NCI-H1048 (cell line): ENCODE measurements around the gene SLC35C1.

Experiments
- DNase-seq: peaks from one replicate; lab custom pipeline; 2025; lab: John Stamatoyannopoulos, UW

Gene SLC35C1

DNA sequence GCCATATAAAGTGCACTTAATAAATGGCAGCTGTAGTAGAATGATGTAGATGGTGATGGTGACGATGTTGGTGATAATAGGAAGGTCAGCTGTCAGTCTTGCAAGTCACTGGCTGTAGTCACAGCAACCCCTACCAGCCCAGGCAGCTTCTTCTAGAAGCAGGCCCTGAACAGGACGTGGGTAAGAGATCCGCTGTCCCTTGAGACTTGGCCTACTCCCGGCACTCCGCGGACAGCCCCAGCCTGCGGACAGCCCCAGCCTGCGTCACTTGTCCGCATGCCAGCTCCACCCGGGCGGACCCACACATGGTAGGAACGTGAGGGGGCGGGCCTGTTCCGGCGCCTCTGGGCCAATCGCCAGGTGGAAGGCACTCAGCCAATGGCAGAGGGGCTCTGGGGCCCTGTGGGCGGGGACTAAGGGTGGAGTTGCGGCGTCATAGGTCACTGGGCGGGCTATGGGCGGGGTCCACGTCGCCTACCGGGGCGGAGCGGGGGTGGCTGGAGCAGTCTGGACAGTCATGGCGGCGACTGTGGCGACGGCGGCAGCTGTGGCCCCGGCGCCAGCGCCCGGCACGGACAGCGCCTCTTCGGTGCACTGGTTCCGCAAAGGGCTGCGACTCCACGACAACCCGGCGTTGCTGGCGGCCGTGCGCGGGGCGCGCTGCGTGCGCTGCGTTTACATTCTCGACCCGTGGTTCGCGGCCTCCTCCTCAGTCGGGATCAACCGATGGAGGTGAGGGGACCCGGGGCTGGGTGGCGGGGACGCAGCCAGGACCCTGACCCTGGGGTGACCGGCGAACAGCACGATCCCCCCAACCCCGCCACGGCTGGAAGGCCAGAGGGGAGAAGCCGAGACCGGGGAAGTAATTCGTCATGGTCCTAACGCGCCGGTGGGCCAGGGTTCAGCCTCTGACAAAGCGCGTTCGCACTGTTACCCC is 42.3 kb downstream of the SLC35C1 start, which contains the start of gene CRY2:
Gene CRY2, plus strand, starts transcription at position 502 of the 937 bp plus-strand sequence. Its CDS starts 16 bp downstream, at position 518.
- peak; percentile 86 for DNase-seq

DNA sequence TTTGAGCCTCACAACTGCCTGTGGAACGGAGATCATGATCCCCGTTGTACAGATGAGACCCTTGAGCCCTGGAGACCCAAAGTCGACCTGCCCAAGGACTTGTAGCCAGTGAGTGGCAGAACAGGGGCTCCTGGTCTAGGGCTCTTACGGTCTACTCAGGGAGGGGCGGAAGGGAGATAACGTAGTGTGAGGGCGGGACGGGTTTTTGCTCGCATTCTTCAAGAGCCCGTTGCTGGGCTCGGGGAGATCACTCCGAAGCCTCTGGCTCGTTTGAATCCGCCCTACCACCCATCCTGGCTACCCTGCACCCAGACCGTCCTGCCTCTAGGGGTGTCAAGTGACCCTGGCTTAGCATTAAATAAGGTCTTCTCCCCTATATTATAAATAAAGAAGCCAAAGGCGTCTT is 43.0 kb downstream of the SLC35C1 start:
- DNase-seq = no peak

DNA sequence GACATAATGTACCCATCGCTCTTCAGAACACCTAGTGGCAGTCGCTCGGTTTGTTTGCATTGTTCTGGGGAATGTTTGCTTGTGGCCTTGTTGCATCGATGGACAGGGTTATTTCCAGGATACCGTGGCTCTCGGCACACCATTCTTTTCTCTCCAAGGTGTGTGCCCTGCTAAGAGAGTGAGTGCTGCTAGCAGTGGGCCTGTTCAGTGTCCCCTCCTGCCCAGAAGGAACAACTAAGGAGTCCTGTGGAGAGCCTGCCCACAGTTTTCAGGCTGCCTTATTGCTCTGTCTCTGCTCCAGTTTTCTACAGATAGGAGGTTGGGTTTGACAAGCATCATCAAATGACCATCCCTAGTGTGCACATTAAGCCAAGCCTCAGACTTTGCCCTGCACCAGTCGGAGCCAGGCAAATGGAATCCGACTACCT is 43.7 kb downstream of the SLC35C1 start:
- no peak for DNase-seq

DNA sequence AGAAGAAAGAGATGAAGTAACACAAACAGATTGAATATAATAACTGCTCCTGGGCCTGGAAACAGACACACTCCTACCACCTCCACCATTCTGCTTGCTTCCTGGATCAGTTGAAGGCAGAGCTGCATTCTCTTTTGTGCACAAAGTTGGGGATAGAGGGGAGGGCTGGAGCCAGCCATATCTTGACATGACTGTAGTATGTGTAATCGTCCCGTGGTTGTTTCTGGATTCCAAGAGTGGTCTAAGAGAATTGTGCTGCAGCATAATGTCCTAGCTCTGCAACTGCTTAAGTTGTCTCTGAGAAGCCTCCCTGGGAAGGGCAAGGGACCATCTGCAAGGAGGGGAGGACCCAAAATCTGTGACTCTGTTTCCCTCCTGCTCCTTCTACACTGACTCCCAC is 45.5 kb downstream of the SLC35C1 start:
- no peak for DNase-seq

DNA sequence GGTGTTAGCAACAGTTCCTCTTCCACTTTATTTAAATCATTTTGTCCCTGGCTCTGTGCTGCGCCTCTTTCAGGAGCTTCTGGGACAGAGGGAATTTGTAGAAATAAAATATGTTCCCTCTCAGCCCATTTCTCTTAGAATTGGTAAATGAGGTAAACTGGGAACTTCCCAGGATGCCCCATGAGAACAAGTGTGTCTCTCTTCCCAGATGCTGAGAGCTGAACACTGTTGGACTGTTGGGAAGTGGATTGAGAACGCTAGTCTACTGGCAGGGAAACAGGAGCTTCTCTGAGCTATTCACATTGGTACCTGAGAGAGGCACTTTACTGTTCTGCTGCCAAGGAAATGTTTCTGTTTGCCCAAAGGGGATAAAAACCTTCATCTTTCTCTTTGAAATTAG is 46.3 kb downstream of the SLC35C1 start:
- DNase-seq = no peak

DNA sequence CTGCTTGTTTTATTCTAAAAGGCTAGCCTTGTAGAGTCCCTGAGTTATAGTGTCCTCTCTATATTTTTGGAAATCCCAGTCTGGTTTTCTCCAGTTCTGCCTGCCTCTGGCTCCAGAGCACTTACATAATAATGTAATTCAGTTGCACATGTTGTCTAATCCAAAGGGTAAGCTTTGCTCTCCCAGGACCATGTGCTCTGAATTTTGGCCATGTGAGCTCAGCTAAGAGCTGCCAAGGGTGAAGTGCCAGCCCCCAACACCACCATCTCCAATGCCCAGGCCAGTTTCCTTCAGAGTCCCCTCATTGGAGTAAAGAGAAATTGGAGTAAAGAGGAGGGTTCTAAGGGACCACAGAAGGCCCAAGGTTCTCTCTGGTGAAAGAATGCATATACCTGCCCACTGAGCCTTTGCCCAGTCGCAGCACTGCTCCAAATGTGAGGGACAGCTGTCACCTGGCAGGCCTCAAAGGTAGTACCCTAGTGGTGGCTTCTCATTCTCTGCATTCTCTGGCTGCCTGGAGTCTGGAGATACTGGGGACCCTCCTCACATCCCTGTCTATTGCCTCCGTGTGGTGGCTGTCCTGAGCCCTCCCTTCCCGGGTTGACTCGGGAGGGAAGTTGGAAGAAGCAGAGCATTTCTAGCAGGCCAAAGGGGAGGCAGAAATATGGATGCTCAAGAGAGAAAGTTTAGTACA is 47.2 kb downstream of the SLC35C1 start:
- no peak for DNase-seq

DNA sequence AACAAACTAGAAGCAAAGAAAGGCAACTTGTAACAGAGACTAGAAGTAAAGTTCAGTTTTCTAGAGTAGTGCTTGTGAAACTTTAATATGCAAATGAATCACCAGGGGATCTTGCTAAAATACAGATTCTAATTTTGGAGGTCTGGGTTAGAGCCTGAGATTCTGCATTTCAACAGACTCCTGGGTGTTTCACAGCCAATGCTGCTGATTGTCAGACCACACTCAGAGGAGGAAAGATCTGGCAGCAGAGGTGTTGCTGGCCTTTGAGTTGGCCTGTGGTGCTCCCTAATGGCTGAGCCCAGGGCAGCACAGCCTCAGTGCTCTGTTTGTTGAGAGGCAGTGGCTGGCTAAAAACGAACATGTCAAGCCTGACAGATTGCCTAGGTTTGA is 47.8 kb downstream of the SLC35C1 start:
- DNase-seq = no peak

DNA sequence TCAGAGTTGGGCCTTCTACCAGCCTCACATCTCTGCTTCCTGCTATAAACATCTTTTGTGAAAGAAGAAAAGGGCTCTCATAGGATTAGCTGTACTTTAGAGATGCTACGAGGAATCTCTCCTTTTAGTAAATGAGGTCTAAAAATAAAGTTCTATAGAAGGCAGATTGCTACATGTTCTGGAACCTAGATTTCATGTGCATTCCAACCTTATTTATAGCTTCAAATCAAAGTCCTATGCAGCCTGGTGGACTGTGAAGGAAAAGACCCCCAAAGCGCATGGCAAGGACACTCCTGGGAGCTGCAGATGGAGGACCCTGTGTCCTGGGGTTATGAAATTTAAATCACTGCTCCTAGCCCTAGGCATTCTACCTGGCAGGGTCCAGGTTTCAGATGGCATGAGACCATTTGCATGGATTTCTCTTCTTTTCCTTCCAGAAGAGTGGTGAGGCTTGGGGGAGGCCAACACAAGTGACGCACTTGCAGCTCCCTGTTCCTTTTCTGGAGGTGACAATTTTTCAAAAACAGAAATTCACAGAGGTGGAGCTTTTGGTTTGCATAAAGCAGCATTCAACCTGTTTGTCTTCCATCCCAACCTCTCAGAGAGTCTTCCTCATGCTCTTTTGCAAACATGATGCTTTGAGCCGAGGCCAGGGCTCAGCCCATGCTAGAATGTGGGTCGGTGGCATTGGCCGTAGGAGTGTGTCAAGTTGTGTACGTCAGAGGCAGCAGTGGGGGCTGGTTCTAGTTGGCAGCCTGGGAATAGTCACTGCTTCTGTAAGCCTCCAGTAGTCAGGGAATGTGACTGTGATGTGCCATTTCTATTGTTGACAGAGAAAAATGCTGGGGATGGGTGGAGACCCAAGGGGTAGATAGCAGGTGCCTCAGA is 48.6 kb downstream of the SLC35C1 start:
- DNase-seq = no peak

DNA sequence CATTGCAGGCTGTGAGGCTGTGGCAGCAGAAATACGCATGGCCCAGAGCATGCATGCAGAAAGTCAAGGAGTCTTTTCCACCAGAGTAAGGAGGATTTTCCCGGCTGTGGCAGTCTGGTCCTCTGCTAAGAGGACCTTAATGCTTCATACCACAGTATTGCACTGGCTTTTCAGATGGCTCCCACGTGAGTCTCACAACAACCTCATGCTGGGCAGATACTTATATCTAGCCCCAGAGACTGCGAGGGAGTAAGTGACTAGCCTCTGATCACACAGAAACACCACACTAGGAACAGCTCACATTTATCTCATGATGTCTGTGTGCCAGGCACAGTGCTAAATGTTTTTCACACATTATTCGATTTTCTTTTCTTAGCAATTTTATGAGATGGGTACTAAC is 50.4 kb downstream of the SLC35C1 start:
- no peak for DNase-seq

DNA sequence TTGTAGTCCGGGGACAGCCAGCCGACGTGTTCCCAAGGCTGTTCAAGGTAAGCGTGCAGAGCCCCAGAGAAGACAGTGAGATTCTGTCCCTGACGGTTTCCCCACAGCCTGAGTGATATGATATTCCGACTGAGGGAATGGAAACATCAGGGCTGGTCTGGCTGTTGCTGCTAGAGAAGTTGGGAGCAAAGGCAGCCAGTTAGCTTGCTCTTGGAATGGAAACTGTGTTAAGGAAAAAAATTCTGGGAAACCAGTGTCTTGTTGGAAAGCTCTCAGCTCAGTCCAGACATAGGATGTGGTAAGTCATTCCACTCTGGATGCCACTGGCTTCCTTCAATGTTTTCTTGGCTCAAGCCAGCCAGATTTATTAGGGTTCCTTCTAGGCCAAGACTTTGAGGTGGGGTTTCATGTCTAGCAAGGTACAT is 51.1 kb downstream of the SLC35C1 start:
- DNase-seq = no peak

DNA sequence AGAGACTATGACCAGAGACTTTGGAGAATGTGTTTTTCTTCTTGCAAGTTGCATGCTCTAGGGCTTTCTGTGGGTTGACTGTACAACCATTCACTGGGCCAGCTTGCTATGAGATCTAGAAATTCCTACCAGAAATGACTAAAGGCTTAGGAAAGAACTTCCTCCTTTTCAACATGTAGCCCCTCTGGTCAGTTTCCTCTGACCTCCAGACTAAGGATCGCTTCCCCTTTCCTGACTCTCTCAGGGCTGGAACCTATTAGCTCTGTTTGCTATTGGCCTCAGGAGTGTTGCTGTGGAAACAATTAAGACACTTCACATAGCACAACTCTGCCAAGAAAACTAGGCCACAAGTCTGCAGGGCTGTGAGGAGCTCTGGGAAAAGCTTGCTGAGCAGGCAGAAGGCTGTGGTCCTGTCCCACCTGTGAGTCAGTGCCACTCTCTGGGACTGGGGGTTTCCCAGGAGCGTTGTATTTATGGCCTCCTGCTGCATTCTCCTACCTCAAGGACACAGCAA is 53.1 kb downstream of the SLC35C1 start:
- DNase-seq = no peak

DNA sequence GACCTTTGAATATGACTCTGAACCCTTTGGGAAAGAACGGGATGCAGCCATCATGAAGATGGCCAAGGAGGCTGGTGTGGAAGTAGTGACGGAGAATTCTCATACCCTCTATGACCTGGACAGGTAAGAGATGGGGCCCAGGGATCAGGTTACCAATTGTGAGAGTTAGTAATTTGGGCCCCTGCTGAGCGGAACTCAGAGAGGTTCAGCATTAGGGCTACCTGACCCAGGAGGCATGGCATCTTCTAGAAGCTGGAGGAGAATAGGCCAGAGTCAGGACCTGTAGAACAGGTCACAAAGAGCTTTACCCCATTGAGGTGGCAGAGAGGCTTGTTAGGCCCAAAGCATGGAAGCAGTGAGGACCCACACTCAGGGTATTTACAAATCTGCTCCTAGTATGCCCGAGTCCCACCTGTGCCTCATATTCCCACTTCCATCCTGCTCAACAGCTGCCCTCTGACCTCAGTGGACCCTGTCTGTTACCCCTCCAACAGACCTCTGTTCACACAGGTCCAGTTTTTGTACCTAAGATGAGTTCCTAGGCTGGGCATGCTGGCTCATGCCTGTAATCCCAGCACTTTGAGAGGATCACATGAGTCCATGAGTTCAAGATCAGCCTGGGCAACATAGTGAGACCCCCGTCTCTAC is 53.9 kb downstream of the SLC35C1 start:
- DNase-seq = no peak

DNA sequence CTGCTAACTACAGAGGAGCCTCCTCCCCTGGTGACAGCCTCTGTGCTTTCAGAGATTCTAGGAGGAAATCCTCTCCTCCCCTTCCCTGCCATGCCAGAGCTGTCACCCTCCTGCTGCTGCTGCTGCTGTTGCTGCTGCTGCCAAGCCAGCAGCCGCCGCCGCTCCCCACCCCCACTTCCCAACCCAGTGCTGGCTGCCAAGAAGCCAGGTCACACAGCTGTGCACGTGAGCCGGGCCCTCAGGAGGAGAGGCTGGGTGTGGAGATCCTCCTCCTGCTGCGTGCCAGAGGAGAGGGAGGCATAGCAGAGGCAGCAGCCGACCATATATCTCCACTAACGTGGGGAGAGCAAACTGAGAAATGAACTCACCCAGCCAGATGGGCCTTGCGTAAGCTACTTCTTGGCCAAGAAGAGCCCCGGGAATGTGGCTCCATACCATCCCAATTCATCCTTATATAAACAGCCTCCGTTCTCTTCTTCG is 54.8 kb downstream of the SLC35C1 start:
- no peak for DNase-seq

DNA sequence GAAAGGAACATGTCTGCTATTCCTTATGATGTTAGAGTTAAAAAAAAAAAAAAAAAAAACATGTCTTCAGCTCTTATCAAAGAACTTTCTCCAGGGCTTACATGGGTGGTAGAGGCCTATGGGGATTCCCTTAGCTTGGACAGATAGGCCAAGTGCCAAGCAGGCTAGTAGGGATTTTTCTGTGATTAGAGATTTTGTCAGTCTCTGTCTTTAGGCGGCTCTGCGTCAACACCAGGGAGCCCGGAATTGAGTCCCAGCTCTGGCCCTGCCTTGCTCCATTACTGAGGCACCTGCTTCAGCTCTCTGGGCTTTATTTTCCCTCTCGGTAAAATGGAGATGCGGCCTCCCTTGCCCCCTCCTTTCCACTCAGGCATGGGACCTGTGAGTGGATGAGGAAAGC is 55.4 kb downstream of the SLC35C1 start:
- DNase-seq = no peak

DNA sequence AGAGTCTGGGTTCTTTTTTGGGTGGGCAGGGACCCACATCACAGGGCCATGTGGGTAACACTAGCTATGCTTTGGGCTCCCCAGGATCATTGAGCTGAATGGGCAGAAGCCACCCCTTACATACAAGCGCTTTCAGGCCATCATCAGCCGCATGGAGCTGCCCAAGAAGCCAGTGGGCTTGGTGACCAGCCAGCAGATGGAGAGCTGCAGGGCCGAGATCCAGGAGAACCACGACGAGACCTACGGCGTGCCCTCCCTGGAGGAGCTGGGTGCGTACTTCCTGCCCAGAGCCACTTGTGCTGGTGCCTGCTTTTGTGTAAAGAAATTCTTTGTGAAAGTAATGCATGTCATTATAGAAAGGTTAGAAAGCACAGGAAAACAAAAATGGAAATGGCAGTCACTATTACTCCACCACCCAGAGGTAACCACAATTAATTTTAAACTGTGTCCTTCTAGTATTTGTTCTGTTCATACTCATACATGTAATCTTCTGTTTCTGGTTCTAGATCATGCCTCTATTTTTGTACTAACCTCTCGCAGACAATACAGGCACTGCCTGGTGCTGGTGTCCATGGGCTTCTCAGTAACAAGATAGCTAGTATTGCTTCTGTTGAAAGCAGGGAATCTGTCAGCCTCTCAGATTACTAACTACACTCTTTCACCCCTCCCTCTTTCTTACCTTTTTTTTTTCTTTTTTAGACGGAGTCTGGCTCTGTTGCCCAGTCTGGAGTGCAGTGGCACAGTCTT is 56.0 kb downstream of the SLC35C1 start:
- no peak for DNase-seq
